Progenitor cell of endocrine pancreas (in vitro differentiated cells): ENCODE data around the gene ZFAND3. TPM values are rescaled to one million over a fixed set of nuclear protein-coding genes. Genes with fewer than 3 reads are reported as not detected.
"Not testable (repeated sequence)": the region's sequence is repeated elsewhere in the genome, so short reads cannot be mapped to it uniquely, and the experiment has no call there.

Source experiments
- DNase-seq: peaks from one replicate; pipeline ENCODE4 v3.0.0; 2021; ENCODE audit warnings: low spot score; ENCODE audit not compliant: unreplicated experiment
- H3K27ac Mint-ChIP-seq: 2 replicates; pipeline ENCODE4 v1.8.0; 2021; ENCODE audit warnings: mild to moderate bottlenecking, moderate library complexity, mixed read lengths
- H3K27me3 Mint-ChIP-seq: 2 replicates; pipeline ENCODE4 v1.8.0; 2021; ENCODE audit warnings: mixed read lengths
- H3K36me3 Mint-ChIP-seq: 2 replicates; pipeline ENCODE4 v1.8.0; 2022; ENCODE audit warnings: mixed read lengths; ENCODE audit not compliant: insufficient read depth
- H3K4me1 Mint-ChIP-seq: 2 replicates; pipeline ENCODE4 v1.8.0; 2021; ENCODE audit warnings: low read depth, mixed read lengths
- H3K4me3 Mint-ChIP-seq: 2 replicates; pipeline ENCODE4 v1.8.0; 2021; ENCODE audit warnings: low read depth, mild to moderate bottlenecking, moderate library complexity, mixed read lengths
- H3K9me3 Mint-ChIP-seq: 2 replicates; pipeline ENCODE4 v1.8.0; 2021; ENCODE audit warnings: low read depth, mixed read lengths
- CTCF ChIP-seq: fragments of 200-600 bp; sonication (generic); IDR thresholded peaks from one replicate; pipeline ENCODE4 v1.5.0; 2021; ENCODE audit warnings: antibody characterized with exemption, mild to moderate bottlenecking; ENCODE audit not compliant: unreplicated experiment
- total RNA-seq: library from RNA; stranded (reverse); gene quantifications from 2 replicates; pipeline ENCODE4 v1.2.1, GENCODE V29; 2021

The ZFAND3 gene
- total RNA-seq, 1 donor from 2014 or later: 102 TPM

- H3K4me3 Mint-ChIP-seq: no peak overlapping the region
- no peaks in the 10 kb centered on the region for H3K27me3 Mint-ChIP-seq
- peaks cover 2% of the 10 kb centered on the region for H3K36me3 Mint-ChIP-seq
- H3K9me3 Mint-ChIP-seq: peaks cover 3% of the 10 kb centered on the region
- H3K4me1 Mint-ChIP-seq: peaks cover 1% of the 10 kb centered on the region
- H3K27ac Mint-ChIP-seq: no peak overlapping the region
- DNase-seq: no peak
- no peak for TF ChIP-seq CTCF
These were observed 137.3 kb downstream of the ZFAND3 start for GRCh38 chr6:37956711-37957275.

GRCh38 chr6:37959061-37959460, 139.5 kb downstream of the ZFAND3 start:
- no peak overlapping the region for H3K4me3 Mint-ChIP-seq
- H3K36me3 Mint-ChIP-seq: peaks cover 14% of the 10 kb centered on the region
- no peak for TF ChIP-seq CTCF
- H3K4me1 Mint-ChIP-seq: peaks cover 13% of the 10 kb centered on the region
- no peaks in the 10 kb centered on the region for H3K27me3 Mint-ChIP-seq
- H3K27ac Mint-ChIP-seq: no peak overlapping the region
- no peak for DNase-seq
- H3K9me3 Mint-ChIP-seq: peaks cover 13% of the 10 kb centered on the region

- no peak for TF ChIP-seq CTCF
- Mint-ChIP-seq H3K27ac (no peak overlapping the region), H3K27me3 (no peaks in the 10 kb centered on the region), H3K9me3 (peaks cover 13% of the 10 kb centered on the region), H3K4me3 (no peak overlapping the region), H3K36me3 (peaks cover 14% of the 10 kb centered on the region), H3K4me1 (peaks cover 13% of the 10 kb centered on the region)
- DNase-seq: no peak
These were observed 140.8 kb downstream of the ZFAND3 start for GRCh38 chr6:37960139-37960935.

- H3K9me3 Mint-ChIP-seq: peaks cover 21% of the 10 kb centered on the region
- not testable (repeated sequence) for H3K27ac Mint-ChIP-seq, H3K4me3 Mint-ChIP-seq, H3K27me3 Mint-ChIP-seq, DNase-seq
- H3K36me3 Mint-ChIP-seq: peaks cover 29% of the 10 kb centered on the region
- H3K4me1 Mint-ChIP-seq: peaks cover 13% of the 10 kb centered on the region
These were observed 143.1 kb downstream of the ZFAND3 start for GRCh38 chr6:37962481-37963080.

GRCh38 chr6:37965964-37966676, 146.6 kb downstream of the ZFAND3 start:
- Mint-ChIP-seq H3K36me3 (peaks cover 41% of the 10 kb centered on the region), H3K27ac (no peak overlapping the region), H3K4me3 (no peak overlapping the region), H3K9me3 (peaks cover 34% of the 10 kb centered on the region), H3K4me1 (peaks cover 12% of the 10 kb centered on the region), H3K27me3 (no peaks in the 10 kb centered on the region)
- no peak for DNase-seq
- TF ChIP-seq CTCF: no peak
